Spleen (tissue), 7 donors: Measurements from ENCODE around the gene NTNG1.

Experiments used
- CTCF ChIP-seq, 11 experiments: fragments of 200-600 bp in 7 of 11; fragments of 450-650 bp in 4 of 11; sonication (generic) in 4 of 11; IDR thresholded peaks in 8 of 11; conservative IDR thresholded peaks in 3 of 11; 1 replicate in 7 of 11; 2 replicates in 4 of 11; pipeline versions ENCODE4 v1.4.0 to v1.8.0; 2016 to 2021; ENCODE audit warnings: antibody characterized with exemption in 11 of 11, inconsistent platforms in 4 of 11, mild to moderate bottlenecking in 1 of 11
- POLR2A ChIP-seq, 3 donors: fragments of 450-650 bp; IDR thresholded peaks; one replicate each; pipeline ENCODE4 v1.5.1; 2017; ENCODE audit warnings: antibody characterized with exemption in 3 of 3, mild to moderate bottlenecking in 1 of 3
- donor health status: DM: no; HTN: no; CAD: no; lungs with moderate emphysema.
- donor health status: DM: no; HTN: no; CAD: no.
- donor health status: DM: no; HTN: no; CAD: no.

DNA sequence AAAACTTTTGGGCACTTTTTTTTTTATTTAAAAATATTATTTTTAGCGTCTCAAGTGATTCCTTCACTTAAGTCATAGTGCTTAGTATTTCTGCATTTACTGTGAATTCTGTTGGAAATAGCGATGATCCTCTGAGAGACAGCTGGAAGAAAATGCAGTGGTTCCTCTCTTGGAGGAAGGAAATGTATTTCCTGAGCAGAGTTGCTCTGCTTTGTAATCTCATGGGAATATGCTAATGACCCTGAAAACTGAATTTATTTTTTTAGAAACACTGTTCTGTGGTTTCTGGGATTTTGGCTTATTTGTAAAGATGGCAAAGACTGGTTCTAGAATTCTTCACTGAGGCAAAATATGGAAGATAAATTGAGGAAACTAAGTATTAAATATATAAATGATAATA is 88.9 kb downstream of the NTNG1 start:
- TF ChIP-seq POLR2A (IDR thresholded peaks at IDR 0.05): no peak
- TF ChIP-seq CTCF (IDR thresholded peaks at IDR 0.05 in 8 of 11, conservative IDR thresholded peaks at IDR 0.05 in 3 of 11): no peak
